ENCODE measurements around the gene CYSLTR1. TPM values are rescaled to one million over a fixed set of nuclear protein-coding genes. Genes with fewer than 3 reads are reported as not detected.

CYSLTR1 gene
- polyA plus RNA-seq, 2 of the 4 experiments (the other 2 are of a cell fraction): not detected

DNA sequence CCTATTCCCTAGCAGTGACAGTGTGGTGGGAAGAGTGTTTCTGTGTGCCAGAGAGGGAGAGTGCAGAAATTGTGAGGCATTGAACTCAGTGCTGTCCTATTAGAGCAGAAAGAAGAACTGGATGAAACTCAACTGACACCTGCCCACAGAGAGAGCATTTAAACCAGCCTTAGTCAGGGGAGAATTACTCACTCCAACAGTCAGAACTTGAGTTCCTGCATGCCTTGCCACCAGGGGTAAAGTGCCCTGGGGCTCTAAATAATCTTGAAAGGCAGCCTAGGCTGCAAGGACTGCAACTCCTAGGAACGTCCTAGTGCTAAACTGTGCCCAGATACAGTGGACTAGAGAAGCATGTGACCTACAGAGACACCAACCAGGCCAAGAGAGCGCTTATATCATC lies 12.8 kb downstream of the CYSLTR1 start:
- Histone ChIP-seq H3K4me2 (no peak overlapping the region), H3K27ac (no peak overlapping the region), H3K9me3 (no peaks in the 10 kb centered on the region), H3K4me3 (no peak overlapping the region), H3K4me1 (no peaks in the 10 kb centered on the region)
- FAIRE-seq (no peak), DNase-seq (ENCODE audit: low read depth in 1 of 2, low spot score in 1 of 2) (no peak), ATAC-seq (no peak)
- CTCF ChIA-PET: no interaction called here
- POLR2A ChIA-PET: no interaction called here
- 0% methylated on average over 2 of the region's 2 CpGs for WGBS (ENCODE audit: missing lambda C conversion rate)
- TF ChIP-seq NFE2L2 (conservative IDR thresholded peaks at IDR 0.05; ENCODE audit: low read length) (no peak), HOXB5 (CRISPR knock-in tag; IDR thresholded peaks at IDR 0.05) (no peak)

DNA sequence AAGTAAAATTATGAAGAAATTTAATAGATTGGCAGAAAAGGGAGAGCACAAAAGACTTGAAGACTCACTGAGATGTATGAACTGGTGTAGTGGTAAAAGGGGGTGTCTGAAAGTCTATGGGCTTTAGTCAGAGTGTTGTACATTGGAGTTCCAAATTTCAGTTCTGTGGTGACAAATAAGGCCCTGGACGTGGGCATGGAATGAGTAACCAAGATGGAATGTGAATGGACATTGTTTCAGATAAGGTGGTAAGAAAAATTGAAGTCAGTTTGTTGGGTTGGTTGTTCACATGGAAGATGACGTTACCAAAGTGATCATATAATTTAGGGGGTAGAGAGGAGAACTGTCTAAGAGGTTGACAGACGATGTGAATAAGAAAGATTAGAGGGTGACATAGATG lies 13.9 kb downstream of the CYSLTR1 start:
- H3K27ac ChIP-seq: no peak overlapping the region
- ChIA-PET POLR2A (no interaction called here), CTCF (no interaction called here)
- no peaks in the 10 kb centered on the region for H3K4me1 ChIP-seq
- TF ChIP-seq PHF8 (IDR thresholded peaks at IDR 0.05; ENCODE audit: borderline replicate concordance, low read depth) (no peak), MYC (IDR thresholded peaks at IDR 0.05; ENCODE audit: borderline replicate concordance, low read length) (no peak), MAFK (IDR thresholded peaks at IDR 0.05; ENCODE audit: partially characterized antibody) (no peak), ZNF302 (CRISPR knock-in tag; IDR thresholded peaks at IDR 0.05) (no peak), FOSB (CRISPR knock-in tag; IDR thresholded peaks at IDR 0.05) (no peak)
- TF ChIP-seq, protein P1, sequence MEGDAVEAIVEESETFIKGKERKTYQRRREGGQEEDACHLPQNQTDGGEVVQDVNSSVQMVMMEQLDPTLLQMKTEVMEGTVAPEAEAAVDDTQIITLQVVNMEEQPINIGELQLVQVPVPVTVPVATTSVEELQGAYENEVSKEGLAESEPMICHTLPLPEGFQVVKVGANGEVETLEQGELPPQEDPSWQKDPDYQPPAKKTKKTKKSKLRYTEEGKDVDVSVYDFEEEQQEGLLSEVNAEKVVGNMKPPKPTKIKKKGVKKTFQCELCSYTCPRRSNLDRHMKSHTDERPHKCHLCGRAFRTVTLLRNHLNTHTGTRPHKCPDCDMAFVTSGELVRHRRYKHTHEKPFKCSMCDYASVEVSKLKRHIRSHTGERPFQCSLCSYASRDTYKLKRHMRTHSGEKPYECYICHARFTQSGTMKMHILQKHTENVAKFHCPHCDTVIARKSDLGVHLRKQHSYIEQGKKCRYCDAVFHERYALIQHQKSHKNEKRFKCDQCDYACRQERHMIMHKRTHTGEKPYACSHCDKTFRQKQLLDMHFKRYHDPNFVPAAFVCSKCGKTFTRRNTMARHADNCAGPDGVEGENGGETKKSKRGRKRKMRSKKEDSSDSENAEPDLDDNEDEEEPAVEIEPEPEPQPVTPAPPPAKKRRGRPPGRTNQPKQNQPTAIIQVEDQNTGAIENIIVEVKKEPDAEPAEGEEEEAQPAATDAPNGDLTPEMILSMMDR (IDR thresholded peaks at IDR 0.05): no peak
- TF ChIP-seq, protein P2, sequence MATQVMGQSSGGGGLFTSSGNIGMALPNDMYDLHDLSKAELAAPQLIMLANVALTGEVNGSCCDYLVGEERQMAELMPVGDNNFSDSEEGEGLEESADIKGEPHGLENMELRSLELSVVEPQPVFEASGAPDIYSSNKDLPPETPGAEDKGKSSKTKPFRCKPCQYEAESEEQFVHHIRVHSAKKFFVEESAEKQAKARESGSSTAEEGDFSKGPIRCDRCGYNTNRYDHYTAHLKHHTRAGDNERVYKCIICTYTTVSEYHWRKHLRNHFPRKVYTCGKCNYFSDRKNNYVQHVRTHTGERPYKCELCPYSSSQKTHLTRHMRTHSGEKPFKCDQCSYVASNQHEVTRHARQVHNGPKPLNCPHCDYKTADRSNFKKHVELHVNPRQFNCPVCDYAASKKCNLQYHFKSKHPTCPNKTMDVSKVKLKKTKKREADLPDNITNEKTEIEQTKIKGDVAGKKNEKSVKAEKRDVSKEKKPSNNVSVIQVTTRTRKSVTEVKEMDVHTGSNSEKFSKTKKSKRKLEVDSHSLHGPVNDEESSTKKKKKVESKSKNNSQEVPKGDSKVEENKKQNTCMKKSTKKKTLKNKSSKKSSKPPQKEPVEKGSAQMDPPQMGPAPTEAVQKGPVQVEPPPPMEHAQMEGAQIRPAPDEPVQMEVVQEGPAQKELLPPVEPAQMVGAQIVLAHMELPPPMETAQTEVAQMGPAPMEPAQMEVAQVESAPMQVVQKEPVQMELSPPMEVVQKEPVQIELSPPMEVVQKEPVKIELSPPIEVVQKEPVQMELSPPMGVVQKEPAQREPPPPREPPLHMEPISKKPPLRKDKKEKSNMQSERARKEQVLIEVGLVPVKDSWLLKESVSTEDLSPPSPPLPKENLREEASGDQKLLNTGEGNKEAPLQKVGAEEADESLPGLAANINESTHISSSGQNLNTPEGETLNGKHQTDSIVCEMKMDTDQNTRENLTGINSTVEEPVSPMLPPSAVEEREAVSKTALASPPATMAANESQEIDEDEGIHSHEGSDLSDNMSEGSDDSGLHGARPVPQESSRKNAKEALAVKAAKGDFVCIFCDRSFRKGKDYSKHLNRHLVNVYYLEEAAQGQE (IDR thresholded peaks at IDR 0.05): no peak
- TF ChIP-seq, protein P3, sequence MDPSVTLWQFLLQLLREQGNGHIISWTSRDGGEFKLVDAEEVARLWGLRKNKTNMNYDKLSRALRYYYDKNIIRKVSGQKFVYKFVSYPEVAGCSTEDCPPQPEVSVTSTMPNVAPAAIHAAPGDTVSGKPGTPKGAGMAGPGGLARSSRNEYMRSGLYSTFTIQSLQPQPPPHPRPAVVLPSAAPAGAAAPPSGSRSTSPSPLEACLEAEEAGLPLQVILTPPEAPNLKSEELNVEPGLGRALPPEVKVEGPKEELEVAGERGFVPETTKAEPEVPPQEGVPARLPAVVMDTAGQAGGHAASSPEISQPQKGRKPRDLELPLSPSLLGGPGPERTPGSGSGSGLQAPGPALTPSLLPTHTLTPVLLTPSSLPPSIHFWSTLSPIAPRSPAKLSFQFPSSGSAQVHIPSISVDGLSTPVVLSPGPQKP (IDR thresholded peaks at IDR 0.05; ENCODE audit: low read depth, low read length): no peak
- 2% methylated on average over 3 of the region's 3 CpGs for WGBS (ENCODE audit: missing lambda C conversion rate)
- no peaks in the 10 kb centered on the region for H3K9me3 ChIP-seq
- FAIRE-seq (no peak), DNase-seq (ENCODE audit: low read depth in 1 of 2, low spot score in 1 of 2) (no peak), ATAC-seq (no peak)
- no peak overlapping the region for H3K4me2 ChIP-seq
- H3K4me3 ChIP-seq: no peak overlapping the region

DNA sequence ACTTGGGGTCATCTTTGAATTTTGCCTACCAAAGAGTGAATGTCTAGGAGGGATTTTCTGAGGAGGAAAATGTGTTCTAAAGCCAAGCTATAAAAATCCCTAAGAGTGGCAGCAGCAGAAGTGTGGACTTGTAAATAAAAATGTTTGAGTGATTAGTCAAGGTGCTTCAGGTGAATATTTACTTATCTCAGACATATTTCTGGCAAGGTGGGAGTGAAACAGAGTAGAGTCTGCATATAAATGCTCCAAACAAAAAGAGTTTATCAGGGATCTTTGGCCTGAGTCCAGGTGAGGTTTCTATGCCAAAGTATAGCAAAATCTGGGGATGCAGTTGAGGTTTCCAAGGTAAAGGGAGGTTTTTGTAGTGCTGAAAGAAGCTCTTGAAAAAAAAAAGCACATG lies 19.7 kb downstream of the CYSLTR1 start:
- no peak for DNase-seq (ENCODE audit: low read depth in 1 of 2, low spot score in 1 of 2)
- H3K4me2 ChIP-seq: no peak overlapping the region
- H3K4me3 ChIP-seq: no peak overlapping the region
- ChIA-PET POLR2A (no interaction called here), CTCF (no interaction called here)
- no peak for TF ChIP-seq MAZ (IDR thresholded peaks at IDR 0.05; ENCODE audit: borderline replicate concordance, low read depth, low read length)
- TF ChIP-seq PHF8 (IDR thresholded peaks at IDR 0.05; ENCODE audit: borderline replicate concordance, low read depth): no peak
- no peak for TF ChIP-seq ZC3H11A (IDR thresholded peaks at IDR 0.05)
- no peaks in the 10 kb centered on the region for H3K4me1 ChIP-seq
- no peak overlapping the region for H3K27ac ChIP-seq
- no peak for ATAC-seq
- FAIRE-seq: no peak
- no peaks in the 10 kb centered on the region for H3K9me3 ChIP-seq

DNA sequence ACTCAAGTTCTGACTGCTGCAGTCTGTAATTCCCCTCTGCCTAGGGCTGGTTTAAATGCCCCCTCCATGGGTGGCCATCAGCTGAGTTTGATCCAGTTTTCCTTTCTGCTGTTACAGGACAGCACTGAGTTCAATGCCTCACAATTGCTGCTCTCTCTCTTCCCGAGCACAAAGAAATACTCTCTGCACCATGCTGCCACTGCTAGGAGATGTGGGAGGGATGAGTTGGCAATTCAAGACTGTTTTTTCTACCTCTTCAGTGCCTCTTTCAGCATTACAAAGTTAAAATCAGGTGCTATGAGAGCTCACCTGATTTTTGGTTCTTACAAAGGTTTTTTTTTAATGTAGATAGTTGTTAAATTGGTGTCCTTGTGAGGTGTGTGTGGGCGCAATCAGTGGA lies 24.3 kb downstream of the CYSLTR1 start:
- WGBS (ENCODE audit: missing lambda C conversion rate): 18% methylated on average over 2 of the region's 2 CpGs
- Histone ChIP-seq H3K4me1 (no peaks in the 10 kb centered on the region), H3K4me2 (no peak overlapping the region), H3K4me3 (no peak overlapping the region), H3K27ac (no peak overlapping the region), H3K9me3 (no peaks in the 10 kb centered on the region)
- ATAC-seq (no peak), DNase-seq (ENCODE audit: low read depth in 1 of 2, low spot score in 1 of 2) (no peak), FAIRE-seq (no peak)
- ChIA-PET POLR2A (no interaction called here), CTCF (no interaction called here)
- TF ChIP-seq, protein P4, sequence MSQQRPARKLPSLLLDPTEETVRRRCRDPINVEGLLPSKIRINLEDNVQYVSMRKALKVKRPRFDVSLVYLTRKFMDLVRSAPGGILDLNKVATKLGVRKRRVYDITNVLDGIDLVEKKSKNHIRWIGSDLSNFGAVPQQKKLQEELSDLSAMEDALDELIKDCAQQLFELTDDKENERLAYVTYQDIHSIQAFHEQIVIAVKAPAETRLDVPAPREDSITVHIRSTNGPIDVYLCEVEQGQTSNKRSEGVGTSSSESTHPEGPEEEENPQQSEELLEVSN (IDR thresholded peaks at IDR 0.05; ENCODE audit: borderline replicate concordance, low read depth): no peak
- TF ChIP-seq FOSL2 (IDR thresholded peaks at IDR 0.05) (no peak), FOSL2 (CRISPR knock-in tag; IDR thresholded peaks at IDR 0.05) (no peak), POLR2A (IDR thresholded peaks at IDR 0.05; ENCODE audit: low read length) (no peak), FOXS1 (CRISPR knock-in tag; IDR thresholded peaks at IDR 0.05) (no peak), EHMT2 (IDR thresholded peaks at IDR 0.05; ENCODE audit: low read depth) (no peak), NFE2L2 (conservative IDR thresholded peaks at IDR 0.05; ENCODE audit: low read length) (no peak)
- TF ChIP-seq, protein P5, sequence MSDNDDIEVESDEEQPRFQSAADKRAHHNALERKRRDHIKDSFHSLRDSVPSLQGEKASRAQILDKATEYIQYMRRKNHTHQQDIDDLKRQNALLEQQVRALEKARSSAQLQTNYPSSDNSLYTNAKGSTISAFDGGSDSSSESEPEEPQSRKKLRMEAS (IDR thresholded peaks at IDR 0.05): no peak
- TF ChIP-seq, protein P2 (IDR thresholded peaks at IDR 0.05): no peak
- TF ChIP-seq, protein P6, sequence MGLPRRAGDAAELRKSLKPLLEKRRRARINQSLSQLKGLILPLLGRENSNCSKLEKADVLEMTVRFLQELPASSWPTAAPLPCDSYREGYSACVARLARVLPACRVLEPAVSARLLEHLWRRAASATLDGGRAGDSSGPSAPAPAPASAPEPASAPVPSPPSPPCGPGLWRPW (IDR thresholded peaks at IDR 0.05): no peak

All from A549 (cell line).